GM15510 (cell line): Measurements from ENCODE around the gene HIGD1A.

Experiments
- POLR2A ChIP-seq: IDR thresholded peaks from 3 replicates; pipeline ENCODE4 v1.6.1; 2011; ENCODE audit warnings: borderline replicate concordance; ENCODE audit not compliant: insufficient read length; ENCODE audit errors: extremely low read depth

Gene HIGD1A

GRCh38 chr3:42836150-42837123 lies 32.1 kb upstream of the HIGD1A start:
- TF ChIP-seq POLR2A, result no peak

DNA sequence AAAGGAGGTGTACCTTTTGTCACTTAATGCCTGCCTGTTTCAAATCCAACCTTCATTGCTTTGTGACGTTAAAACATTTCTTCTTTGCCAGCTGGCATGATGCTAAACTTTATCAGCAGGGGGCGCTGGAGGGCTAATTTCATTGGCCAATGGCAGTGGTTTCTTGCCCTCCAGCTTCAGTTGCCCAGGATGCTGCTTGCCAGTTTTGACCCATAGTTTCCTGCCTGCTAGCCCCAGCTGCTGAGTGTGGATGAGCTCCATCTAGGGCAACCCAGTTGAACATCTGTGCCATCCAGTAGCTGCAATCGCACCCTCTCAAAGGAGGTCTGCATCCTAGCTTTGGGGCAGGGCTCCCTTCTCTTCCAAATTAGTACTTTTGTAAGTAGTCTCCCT lies 27.0 kb upstream of the HIGD1A start:
- TF ChIP-seq POLR2A, result no peak

DNA sequence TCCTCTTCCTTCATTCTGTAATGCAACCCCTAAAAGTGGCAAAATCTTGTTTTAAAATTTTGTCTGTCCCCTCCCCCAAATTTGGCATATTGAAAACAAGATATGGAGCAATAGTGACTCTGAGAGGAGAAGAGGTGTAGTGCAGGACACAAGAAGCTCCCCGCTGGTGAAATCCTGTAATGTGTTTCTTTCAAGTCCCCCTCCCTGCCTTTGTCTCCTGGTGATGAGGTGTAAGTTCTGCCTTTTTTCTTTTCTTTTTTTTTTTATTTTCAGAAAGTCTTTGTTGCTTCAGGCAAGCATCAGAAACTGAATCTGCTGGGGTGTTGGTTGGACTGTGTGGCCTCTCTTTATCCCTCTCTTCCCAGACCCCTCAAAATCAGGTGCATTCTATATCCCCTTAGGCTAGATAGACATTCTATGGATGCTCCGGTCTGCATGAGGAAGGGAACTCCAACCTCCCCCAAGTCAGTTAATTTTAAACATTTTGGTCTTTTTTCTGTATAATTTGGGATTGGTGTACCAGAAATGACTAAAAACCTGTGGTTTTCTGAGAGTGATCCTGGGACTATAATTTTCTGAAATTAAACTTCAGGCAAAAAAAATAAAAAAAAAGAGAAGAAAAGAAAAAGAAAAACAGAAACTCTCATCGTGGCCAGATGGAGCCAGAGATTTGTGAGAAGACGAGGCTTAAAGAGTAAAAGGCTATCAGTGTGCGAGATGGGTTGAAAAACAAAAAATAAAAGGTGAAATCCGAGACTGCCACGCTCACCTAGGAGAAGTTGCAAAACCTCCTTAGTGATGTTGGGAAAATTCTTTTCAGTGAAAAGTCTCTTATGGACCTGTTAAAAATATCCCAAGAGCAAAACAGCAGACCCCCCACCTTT lies 26.4 kb upstream of the HIGD1A start:
- TF ChIP-seq POLR2A, result no peak

GRCh38 chr3:42829628-42830436 lies 25.5 kb upstream of the HIGD1A start:
- no peak for TF ChIP-seq POLR2A

GRCh38 chr3:42829083-42829627 lies 24.9 kb upstream of the HIGD1A start:
- no peak for TF ChIP-seq POLR2A

- no peak for TF ChIP-seq POLR2A
These were observed 23.4 kb upstream of the HIGD1A start for GRCh38 chr3:42827654-42828053.

DNA sequence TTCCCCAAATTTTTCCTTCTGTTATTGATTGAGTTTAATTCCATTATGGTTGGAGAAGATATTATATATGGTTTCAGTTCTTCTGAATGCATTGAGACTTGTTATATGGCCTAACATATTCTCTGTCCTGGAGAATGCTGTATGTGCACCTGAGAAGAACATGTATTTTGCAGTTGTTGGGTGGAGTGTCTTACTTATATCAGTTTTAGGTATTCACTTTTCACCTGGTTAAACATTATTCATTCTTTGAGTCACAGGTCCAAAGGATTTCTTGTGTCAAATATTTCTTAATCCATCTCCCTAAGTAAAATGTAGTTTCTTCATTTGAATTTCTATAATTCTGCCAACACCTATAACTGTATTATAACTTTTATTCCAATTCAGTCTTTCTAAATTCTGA lies 22.7 kb upstream of the HIGD1A start:
- no peak for TF ChIP-seq POLR2A

DNA sequence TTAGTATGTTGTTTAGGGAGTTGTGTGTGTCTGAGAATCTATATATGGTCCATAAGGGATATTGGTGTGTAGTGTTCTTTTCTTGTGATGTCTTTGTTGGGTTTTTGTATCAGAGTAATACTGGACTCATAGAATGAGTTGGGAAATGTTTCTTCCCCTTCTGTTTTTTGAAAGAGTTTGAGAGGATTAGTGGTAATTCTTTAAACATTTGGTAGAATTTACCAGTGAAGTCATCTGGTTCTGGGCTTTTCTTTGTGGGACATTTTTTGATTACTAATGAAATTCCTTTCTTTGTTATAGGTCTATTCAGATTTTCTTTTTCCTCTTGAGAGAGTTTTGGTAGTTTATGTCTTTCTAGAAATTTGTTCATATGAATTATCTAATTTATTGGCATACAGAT lies 21.9 kb upstream of the HIGD1A start:
- TF ChIP-seq POLR2A, result no peak

DNA sequence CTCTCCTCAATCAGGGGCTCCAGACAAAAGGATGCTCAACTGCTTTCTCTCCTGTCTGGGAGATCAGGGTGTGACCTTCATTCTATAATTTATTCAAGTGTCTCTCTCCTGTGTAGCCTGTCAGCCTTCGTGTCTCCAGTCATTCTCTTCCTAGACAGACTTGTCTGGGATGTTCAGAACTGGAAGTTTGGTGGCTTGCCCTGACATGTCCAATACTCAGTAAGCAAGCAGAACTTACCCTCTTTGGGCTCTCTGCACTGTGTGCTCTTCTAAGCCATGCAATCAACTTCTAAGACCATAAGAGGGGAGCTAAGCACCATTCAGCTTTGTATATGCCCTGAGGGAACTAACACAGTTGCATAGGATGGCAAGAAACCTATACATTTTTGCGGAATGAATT lies 19.1 kb upstream of the HIGD1A start:
- TF ChIP-seq POLR2A, result no peak

DNA sequence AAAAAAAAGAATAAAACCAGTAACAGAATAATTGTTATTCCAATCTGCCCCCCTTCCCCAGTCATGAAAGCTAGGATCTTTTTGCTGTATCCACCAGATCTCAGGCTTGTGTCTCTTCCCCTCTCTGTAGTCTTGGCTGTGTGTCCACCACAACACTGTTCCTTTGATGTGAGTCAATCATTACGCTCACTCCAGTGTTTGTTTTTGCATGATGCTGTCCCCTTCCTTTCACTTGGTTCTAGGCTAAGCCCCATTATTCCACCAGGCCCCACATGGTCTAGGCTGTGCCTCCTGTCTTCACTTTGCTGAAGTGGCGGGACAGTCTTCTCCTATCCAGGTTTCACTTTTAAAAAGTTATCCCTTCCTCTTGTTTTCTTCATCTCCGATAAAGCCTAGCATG lies 18.5 kb upstream of the HIGD1A start:
- TF ChIP-seq POLR2A, result no peak

- no peak for TF ChIP-seq POLR2A
These were observed 16.4 kb upstream of the HIGD1A start for GRCh38 chr3:42820746-42821051.

- no peak for TF ChIP-seq POLR2A
These were observed 15.2 kb upstream of the HIGD1A start for GRCh38 chr3:42819351-42819965.

DNA sequence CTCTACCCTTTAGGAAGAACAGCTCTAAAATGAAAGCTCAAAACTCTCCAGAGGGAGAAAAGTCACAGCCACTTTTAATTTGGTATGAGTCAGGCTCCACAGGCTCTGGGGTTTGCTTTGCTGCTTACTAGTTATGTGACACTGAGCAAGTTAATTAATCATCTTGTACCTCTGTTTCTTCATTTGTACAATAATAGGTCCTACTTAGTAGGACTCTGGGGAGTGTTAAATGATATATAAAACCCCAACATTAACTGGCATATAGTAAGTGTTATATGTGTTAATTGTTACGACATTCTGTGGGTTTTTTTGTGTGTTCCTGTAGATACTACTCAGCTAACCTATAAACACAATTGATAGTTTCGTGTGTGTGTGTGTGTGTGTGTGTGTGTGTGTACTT lies 11.5 kb upstream of the HIGD1A start:
- no peak for TF ChIP-seq POLR2A

- TF ChIP-seq POLR2A, result no peak
These were observed 10.7 kb upstream of the HIGD1A start for GRCh38 chr3:42814914-42815507.
